NCI-H524 (cell line): ENCODE measurements around the gene AIFM1.

Experiments used
- DNase-seq, 2 experiments: peaks; one replicate each; lab custom pipeline; 2025; lab: John Stamatoyannopoulos, UW

Gene AIFM1

DNA sequence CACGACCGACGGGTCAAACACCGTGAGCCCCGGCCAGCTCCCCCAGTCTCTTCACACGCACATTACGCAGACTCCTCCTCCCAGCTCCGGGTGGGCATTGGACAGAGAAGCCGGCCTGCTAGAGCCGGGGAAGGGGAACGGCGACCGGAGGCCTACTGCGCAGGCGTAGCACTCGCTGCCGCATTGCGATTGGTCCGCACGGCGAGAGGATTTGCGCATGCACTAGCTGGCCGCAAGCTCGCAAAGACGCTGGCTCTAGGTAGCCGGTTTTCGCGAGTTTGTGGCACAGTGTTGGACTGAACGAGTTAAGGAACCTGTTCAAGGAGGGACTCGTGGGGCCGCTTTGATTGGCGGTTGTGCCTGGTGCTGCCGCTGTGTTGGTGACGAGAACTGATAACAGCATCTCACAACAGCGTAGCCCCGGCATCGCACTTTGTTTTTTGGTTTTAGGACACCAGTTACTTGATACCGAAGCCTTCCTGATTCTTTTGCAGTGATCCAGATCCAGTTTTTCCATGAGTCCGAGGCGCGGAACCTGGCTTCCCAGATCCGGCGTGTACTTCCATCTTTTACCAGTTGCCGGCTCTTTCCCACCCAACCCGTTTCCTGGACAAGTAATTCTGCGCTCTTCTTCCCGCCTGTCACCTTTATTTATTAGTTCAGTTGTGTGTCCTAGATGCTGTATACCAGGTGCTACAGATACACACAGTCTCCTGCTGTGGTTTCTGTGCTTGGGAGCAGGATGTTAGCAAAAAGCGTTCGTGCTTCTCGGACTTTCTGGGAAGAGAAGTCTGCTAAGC, at the start of gene AIFM1:
Gene AIFM1 (minus strand): TSS at position 139 of the 800 bp plus-strand sequence. CDS start 185 bp downstream, outside the sequence.
- peak; percentile 94 to 97 for DNase-seq

DNA sequence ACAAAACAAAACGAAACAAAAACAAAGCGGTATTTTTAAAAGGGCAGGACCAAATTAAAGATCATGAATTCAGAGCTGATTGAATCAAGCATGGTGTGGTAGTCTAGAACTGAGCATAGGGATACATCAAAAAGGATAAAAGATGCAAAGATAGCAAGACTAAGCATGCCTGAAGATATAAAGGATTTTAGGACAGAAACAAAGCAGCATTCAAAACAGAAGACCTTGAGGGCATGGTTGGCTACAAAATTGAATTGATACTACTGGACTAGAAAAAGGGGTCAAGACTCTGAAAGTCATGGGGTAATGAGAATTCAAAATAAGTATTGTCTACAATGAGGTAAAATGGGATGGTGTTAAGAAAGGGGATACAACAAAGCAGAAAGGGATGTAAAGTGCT, 47.7 kb upstream of the AIFM1 start:
- no peak for DNase-seq

DNA sequence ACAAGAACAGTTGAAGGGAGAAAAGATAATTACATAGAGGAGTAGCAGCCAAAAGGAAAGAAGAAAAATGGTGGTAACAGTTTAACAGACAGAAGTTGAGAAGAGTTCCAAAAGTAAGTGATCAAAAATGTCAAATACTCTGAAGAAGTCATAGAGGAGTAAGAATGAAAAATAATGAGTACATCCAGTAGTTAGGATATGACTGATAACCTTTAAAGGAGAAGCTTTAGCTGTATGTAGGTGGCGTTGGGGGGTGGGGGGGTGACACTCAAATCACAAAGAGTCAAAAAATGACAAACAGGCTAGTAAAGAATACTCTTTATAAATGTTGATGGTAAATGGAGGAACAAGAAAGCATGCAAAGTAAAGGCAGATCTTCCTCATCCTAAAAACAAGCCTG, 46.7 kb upstream of the AIFM1 start:
- DNase-seq, result no peak

DNA sequence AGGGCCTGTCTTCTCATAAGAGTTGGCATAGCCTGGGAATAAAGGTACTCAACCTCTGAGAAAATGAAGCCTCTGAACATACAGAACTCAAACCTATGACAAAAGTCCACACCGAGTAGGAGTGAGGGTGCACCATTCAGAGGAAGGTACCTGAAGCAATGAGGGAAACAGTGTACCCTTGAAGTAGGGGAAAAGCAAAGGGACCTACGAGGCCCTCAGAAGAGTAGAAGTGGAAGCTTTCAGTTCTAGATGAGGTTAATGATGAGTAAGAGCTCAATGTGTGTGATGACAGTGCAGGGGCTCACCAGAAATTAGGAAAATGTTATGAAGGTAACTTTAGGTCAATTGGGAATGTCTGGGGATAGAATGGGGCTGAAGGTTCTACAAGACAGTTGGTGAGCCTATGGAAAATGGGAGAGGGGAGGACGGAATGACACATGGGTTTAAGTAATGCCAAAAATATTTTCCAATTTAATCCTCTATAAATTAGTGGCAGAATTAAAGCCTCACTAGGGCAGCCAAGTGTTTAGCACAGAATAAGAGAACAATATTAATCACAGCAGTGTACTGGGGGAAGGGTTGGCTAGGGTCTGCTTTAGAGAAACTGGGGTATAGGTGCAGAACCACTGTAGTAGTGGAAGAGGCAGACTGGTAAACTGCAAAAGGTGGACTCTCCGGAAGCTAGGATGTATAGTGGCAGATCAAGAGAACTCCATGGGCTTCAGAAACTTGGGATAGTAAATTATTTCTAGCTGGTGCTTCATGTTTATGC, 46.0 kb upstream of the AIFM1 start:
- DNase-seq, result no peak

DNA sequence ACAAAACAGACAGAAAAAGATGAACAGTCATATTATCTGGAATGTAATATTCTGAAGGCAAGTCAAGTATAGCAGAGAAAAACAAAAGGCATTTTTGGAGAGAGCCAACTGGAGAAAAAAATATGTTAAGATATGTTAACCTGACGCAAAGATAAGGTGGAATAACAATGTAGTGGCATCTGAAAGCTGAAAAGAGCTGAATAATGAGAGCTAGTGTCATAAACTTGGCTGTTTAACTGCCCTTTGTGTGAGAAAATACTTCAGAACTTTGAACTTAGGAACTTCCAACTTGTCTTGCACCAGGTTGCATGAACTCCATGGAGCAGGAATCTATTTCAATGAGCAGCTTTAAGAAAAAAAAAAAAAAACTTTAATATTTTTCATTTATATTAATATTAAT, 39.0 kb upstream of the AIFM1 start:
- no peak for DNase-seq

DNA sequence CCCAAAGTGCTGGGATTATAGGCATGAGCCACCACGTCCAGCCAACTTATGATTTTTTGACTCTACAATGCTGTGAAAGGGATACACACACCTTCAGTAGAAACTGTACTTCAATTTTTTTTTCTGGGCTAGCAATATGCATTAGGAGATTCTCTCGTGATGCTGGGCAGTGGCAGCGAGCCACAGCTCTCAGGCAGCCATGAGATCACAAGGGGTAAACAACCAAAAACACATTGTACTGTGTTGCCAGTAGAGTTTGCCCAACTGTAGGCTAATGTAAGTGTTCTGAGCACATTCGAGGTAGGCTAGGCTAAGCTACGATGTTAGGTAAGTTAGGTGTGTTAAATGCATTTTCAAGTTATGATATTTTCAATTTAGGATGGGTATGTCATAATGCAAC, 31.8 kb upstream of the AIFM1 start:
- no peak for DNase-seq

DNA sequence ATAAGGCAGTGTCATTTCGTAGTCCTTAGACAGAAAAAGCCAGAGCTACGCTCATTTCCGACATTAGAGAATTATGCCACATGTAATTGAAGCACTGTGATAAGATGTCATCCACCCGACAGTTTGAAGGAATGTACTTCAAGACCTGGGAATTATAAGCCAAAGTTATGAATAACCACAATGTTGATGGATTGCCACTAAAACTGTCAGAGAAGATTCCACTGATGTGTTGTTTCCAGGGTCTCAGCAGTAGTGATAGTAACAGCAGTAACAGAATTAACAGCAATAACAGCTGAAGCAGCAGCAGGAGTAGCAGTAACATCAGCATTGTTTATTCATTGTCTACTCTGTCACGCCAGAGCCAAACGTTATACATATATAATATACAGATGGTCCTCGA, 30.8 kb upstream of the AIFM1 start:
- no peak for DNase-seq

DNA sequence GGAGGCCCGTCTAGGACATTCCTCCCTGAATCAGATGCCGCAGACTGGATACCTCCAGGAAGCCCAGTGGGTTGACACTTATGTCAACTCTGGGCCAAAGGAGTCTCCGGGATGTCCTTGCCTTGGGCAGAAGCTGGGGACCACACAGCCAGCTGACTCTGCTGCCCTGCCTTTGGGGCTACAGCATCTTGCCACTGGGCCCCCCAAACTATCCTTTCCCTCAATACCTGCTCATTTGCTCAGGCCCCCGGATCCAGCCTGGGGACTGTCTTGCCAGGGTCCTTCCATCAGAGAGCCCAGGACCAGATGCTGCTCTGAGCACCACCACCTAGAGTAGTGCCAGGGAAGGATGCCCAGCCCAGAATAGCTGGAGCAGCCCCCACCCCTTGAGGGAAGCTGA, 25.2 kb upstream of the AIFM1 start:
- DNase-seq, result no peak

DNA sequence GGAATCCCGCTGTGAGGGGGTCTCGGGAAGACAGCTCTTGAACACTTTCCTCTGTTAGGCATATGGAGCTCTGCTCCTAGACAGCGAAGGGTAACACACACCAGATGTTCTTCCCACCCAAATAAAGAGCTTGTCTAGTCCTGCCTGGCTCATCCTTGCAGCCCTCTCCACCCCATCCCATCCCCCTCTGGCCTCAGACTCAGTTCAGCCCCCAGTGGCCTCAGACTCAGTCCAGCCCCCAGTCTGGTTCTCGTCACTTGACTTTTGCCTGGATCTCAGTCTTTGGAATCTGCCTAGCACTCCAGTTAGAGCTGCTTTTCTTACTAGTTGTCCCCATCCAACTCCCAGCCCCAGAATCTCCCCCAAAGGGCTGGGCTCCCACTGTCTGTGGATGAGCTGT, 21.0 kb upstream of the AIFM1 start:
- peak; percentile 40 to 81 for DNase-seq

DNA sequence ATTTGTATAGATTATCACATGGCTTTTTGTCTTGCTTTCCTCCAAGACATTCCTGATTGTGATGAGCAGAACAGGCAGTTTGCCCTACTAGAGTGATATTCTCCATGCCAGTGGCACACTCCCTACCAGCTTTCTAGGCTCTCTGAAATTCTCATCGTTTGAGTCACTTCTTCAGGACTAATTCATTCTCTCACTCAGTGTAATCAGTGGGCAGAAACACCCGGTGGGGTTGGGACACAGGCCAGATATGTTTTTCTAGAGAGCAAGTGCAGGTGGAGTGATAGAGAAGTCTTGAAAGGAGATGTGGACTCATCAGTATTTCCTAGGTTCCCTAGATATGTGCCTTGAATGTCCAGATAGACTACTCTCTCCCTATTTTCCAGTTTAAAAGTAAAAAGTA, 19.2 kb upstream of the AIFM1 start:
- DNase-seq, result no peak

DNA sequence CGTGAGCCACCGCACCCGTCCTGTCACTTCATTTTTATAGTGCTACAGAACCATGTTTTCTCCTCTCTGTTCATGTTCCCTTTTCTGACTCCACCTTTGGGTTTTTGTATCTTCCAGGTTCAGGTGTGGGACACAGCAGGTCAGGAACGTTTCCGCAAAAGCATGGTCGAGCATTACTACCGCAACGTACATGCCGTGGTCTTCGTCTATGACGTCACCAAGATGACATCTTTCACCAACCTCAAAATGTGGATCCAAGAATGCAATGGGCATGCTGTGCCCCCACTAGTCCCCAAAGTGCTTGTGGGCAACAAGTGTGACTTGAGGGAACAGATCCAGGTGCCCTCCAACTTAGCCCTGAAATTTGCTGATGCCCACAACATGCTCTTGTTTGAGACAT, 18.5 kb upstream of the AIFM1 start:
- no peak for DNase-seq

DNA sequence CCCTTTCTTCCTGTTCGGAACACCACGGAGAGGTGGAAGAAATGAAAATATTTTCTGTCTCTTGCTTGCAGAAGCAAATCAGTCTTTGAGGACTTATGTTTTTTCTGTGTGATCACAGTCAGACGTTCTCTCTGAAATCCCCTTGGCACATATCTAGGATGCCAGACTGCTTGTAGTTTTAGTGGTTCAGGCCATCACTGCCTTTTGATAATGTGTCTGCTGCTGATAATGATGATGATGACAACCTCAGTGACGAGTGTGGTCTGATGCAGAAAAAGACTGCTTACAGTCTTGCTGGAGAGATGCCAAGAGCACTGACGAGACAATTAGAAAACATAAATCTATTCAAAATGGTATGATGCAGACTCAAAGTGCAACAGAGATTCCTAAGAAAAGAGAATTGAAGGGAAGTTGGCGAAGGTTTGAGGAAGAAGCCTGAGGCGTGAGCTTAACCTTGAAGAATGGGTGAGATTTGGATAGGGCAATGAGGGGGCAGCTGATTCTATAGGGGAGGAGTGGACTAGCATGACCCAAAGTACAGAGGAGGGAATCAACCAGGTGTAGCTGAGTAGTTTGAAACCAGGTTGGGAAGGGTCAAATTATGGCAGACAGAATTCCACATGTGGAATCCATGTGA, 14.1 kb upstream of the AIFM1 start:
- no peak for DNase-seq

DNA sequence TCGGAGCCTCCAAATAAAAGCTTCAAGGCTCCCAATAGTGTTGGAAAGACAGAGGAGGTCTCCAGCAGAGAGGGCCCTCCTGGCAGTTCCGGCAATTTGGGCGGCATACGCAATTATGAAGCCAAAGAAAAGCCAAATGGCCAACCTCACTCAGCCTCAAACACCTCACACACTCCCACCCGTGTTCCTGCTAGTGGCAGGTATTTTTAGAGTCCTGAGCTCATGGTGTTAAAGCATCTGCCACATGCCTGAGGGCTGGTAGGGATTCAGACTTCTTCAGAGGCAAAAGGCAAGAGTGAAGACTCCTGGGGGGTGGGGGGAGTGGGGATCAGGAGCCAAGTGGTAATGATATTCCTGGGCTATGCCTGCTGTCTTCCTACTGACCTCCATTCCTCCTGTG, 13.5 kb upstream of the AIFM1 start:
- no peak for DNase-seq

DNA sequence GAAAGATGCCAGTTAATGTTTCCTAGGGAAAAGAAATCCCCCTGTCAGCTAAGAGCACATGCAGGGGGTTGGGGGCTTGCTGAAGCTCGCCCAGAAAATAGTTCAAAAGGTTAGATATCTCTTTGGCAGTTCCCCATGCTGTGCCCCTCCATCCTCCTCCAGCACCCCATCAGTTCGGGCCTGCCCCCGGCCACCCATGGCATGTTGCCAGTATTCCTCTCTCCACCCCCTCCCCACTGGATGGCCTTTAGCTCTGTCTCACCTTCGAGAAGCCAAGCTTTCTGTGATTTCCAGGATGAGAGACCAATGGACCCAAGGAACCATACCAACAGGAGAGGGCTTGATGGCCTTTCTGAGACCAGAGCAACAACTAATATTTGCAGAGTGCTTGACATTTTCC, 11.3 kb upstream of the AIFM1 start:
- DNase-seq, result no peak

DNA sequence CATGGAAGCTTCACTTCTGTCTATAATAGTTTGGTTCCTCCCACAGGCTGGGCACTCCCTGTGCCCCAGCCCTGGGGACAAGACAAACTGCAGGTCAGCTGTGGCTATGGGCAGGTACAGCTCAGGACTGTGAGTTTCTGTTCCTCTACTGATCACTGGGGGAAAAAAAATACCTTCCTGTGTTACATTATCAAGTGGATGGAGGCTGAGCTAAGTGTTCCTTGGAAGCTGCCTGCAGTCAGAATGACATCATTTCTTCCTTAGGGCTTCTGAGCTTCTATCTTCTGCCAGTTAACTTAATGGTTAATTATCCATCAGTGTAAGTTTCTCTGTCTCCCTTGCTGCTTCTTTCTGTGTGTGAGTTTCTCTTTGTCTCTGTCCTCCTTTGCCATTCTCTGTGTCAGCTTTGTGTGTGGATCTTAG, 10.7 kb upstream of the AIFM1 start:
- DNase-seq, result no peak

DNA sequence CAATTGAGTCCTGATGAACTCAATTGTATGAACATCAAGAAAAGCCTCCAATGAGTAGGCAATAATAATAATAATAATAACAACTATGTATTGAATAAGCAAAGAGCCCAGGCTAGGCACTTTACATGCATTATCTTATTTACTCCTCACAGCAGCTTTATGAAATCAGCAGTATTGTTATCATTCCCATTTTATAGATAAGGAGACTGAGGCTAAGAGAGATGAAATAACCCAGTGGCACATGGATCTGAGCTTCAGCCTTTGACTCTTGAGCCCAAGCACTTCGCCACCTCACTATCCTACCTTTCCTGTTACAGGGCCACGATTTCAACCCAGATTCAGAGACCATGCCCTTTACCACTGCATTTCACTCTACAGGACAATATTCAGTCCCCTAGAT, 9.3 kb upstream of the AIFM1 start:
- DNase-seq, result no peak

DNA sequence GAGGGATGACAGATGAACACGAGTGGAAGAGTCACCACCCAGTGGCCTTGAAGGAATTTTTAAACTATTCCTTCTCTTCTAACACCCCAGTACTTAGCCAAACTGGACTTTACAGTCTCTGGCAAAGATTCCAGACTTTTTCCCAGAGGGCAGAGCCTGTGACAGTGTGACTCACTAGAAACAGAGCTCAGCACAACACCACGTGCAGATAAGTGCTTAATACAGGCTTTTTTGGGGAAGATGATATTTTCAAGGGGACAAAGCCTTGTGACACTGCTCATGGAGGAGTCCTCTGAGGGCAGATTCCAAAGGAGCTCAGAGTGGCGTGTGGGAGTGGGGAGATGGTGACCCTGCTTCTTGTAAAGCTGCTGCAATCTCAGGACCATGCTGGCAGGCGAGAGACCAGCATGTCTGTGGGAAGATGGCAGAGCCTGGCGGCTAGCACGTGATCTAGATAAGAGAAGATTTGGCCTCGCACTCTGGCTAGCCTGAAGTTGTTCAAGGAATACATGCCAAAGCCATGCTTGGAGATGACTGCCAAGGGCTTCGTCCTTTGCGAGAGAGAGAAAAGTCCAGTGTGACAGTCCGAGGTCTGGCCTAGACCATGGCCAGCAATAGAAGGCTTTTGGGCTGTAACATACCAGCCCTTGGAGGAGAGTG, 8.5 kb upstream of the AIFM1 start:
- no peak for DNase-seq

DNA sequence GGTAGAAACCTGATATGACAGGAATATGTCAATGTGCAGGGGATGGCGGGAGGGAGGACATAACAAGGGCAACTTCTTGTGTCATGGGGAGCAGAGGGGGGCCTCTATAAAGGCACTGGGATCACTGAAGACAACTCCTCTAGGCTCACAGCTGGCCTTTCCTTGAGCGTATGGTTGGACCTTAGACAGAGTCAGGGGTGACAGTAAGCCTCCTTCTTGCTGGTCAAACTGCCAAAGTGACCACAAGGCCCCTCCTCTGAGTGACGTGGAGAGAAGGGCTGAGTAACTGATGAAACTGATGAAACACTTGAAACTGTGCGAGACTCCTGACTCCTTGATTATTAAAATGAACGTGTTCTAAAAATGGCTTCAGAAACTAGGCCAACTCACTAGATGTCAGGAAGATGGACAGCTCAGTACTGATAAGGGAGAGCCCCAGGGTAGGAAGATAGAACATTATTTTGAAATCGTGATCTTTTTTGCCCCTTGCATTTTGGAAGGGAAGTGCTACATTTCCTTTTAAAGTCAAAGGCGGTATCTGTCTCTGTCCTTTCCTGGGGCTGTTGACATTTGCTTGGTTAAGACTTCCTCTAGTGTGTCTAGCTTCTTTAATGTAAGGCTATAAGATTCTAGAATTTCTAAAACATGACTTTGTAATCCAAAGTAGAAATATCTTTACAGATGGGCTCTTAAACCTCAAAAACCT, 7.7 kb upstream of the AIFM1 start:
- DNase-seq, result no peak

DNA sequence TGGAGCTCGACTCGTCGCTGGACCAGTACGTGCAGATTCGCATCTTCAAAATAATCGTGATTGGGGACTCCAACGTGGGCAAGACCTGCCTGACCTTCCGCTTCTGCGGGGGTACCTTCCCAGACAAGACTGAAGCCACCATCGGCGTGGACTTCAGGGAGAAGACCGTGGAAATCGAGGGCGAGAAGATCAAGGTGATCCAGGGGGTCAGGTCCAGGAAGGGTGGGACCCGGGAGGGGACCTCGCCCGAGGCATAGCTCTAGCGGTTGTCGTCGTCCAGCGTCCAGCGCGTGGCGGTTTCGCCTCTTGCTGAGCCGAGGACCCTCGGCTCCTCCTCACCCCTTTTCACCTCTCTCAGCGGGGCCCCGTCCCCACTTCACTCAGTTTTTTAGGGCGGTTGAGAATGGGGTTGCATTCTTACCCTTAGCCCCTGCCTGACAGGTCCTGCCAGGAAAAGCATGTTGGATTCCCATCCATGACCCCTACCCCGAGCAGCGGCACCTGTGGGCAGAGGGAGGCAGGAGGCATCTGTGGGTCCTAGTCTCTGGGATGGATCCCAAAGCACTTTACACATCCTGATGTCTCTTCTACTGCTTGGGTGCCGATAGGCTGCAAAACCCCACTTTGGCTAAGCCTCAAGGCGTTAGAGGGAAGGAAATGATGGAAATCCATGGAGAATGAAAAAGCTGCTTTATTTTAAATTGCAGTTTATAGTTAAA, 6.6 kb upstream of the AIFM1 start:
- DNase-seq, result peak; percentile 9 to 45

DNA sequence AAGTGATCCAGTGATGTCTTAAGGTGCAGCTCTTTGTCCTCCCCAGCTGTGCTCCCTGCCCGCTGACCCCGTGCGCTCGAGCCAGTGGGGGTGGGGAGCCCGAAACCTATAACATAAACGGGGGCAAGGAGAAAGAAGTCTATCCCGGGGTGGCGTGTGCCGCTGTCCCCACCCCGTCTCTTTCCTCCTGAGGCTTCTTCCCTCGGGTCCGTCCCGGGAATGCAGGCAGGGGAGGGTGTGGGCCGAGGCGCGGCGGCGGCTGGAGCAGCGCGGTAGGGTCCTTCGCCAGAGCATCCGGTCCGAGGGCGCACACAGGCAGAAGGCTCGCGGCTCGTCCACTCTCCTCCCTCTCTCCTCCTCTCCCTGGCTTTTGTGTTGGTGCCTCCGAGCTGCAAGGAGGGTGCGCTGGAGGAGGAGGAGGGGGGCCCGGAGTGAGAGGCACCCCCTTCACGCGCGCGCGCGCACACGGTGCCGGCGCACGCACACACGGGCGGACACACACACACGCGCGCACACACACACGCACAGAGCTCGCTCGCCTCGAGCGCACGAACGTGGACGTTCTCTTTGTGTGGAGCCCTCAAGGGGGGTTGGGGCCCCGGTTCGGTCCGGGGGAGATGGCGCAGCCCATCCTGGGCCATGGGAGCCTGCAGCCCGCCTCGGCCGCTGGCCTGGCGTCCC, 5.9 kb upstream of the AIFM1 start, which contains the start of gene RAB33A:
Gene RAB33A (plus strand): TSS at position 517 of the 681 bp plus-strand sequence. CDS start 101 bp downstream, at position 618.
- DNase-seq, result peak; percentile 33 to 64
